Activated CD8-positive, alpha-beta memory T cell treated with anti-CD3 and anti-CD28 coated beads for 1 hour (primary cell): ENCODE data around the gene ZMAT5.
"Not testable (repeated sequence)": the region's sequence is repeated elsewhere in the genome, so short reads cannot be mapped to it uniquely, and the experiment has no call there.

Source experiments
- DNase-seq, 2 donors: peaks; one replicate each; pipeline ENCODE4 v3.0.0-alpha.2; 2020; ENCODE audit warnings: low read depth in 1 of 2; ENCODE audit errors: extremely low read depth in 1 of 2

ZMAT5 gene

GRCh38 chr22:29754658-29755395, 12.0 kb downstream of the ZMAT5 start:
- DNase-seq = not testable (repeated sequence)

DNA sequence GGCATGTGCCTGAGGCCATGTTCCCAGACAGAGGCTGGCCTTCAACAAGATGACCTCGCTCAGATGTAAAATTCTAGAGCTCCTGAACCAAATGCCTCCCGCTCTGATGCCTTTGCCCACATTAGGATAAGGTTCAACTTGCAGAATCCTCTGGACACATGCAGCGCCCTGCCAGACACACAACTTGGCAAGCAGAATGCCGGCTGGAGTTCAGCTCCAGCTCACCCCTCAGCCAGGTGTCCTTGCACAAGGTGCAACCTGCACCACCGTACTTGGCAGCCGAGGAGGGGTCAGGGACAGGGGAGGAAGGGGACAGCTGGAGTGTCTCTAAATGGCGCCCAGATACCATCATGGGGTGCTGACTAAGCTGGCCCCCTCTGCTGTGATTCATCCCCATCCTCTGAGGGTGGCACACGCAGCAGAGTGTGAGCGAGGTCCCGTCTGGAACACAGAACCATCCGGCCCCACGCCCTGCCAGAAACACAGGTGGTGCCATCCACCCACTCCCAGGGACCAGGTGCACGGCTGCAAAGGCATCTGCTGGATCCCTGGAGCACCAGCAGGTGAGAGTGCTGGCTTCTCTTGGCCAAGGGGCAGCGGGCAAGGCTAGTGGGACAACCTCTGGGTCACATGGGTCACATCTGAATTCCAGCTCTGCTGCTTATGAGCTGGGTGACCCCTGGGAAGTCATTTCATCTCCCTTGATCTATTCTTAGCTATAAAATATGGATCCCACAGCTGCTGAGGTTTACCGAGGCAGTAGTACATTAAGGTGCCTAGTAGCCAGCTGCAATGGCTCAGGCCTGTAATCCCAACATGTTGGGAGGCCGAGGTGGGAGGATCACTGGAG, 12.8 kb downstream of the ZMAT5 start:
- no peak for DNase-seq

DNA sequence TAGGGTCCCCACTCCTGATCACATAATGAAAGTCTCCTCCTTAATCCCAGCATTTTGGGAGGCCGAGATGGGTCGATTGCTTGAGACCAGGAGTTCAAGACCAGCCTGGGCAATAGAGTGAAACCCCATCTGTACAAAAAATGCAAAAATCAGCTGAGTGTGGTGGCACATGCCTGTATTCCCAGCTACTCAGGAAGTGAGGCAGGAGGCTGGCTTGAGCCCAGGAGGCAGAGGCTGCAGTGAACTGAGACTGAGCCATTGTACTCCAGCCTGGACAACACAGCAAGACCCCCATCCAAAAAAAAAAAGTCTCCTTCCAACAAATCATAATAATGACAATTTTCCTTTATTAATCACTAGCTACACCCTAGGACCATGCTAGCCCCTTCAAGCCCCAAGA, 15.1 kb downstream of the ZMAT5 start:
- DNase-seq = no peak

DNA sequence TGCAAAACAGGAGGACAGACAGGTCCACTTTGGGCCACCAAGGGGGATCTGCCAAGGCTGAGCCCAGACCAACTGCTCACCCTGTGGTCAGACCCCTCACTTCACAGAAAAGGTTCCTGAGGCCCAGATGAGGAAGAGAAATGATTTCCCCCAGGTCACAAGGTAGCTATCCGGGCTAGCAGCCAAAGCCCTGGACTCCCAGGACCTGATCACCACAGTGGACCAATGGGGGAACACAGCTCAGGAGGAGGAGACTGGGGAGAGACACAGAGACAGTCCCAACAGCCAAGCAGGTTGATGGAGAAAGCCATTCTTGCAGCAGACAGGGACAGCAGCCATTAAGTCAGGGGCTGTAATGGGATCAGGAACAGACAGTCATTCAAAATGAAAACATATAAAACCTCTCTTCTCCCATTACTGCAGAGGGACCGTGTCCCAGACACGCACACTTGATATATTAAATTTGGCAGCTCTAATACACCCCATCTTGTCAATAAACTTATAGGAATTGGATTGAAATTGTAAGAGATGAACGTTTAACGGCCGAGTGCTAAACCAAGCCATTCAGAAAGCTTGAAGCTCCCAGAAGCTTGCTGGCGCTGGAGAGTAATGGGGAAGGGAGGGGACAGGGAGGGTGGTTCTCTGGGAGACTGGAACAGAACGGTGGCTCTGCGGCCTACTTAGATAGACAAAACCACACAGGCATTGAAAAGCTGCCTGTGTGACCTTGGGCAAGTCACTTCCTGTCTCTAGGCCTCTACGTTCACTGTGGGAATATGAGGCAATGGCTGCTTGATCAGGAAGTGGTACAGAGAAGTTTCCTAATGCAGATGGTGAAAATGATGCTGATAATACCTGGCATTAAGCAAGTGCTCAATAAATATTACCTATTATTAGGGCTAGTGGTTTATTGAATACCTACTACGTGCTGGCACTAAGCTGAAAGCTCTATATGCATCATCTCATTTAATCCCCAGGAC, 16.0 kb downstream of the ZMAT5 start:
- no peak for DNase-seq

- DNase-seq = no peak
These were observed 16.8 kb downstream of the ZMAT5 start for GRCh38 chr22:29750029-29750428.

- no peak for DNase-seq
These were observed 18.4 kb downstream of the ZMAT5 start for GRCh38 chr22:29748248-29748893.

- no peak for DNase-seq
These were observed 19.0 kb downstream of the ZMAT5 start for GRCh38 chr22:29747832-29748231.

GRCh38 chr22:29744902-29745301, 21.9 kb downstream of the ZMAT5 start:
- DNase-seq = no peak

- no peak for DNase-seq
These were observed 24.5 kb downstream of the ZMAT5 start for GRCh38 chr22:29742326-29742725.

- no peak for DNase-seq
These were observed 24.9 kb downstream of the ZMAT5 start for GRCh38 chr22:29741926-29742325.

- DNase-seq = no peak
These were observed 26.6 kb downstream of the ZMAT5 start for GRCh38 chr22:29740216-29740615.

DNA sequence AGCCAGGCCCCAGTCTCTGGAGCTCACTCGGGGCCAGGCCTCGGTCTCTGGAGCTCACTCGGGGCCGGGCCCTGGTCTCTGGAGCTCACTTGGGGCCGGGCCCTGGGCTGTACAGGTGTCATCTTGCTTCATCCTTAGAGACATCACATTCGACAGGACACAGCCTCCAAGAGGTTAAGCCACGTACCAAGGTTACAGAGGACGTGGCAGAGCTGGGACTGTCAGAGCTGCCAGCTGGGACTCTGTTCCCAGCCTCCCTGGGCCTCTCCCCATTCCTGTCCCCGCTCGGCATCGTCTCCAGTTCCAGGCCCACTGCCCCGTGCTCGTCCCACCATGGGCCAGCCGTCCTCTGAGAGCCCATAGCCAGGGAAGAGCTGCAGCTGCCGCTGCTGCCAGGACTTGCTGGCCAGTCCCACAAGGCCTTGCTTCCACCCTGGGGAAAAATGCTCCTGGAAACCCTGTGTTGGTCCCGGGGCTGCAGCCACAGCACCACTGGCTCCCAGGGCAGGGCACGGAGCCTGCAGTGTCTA, 27.4 kb downstream of the ZMAT5 start:
- no peak for DNase-seq

DNA sequence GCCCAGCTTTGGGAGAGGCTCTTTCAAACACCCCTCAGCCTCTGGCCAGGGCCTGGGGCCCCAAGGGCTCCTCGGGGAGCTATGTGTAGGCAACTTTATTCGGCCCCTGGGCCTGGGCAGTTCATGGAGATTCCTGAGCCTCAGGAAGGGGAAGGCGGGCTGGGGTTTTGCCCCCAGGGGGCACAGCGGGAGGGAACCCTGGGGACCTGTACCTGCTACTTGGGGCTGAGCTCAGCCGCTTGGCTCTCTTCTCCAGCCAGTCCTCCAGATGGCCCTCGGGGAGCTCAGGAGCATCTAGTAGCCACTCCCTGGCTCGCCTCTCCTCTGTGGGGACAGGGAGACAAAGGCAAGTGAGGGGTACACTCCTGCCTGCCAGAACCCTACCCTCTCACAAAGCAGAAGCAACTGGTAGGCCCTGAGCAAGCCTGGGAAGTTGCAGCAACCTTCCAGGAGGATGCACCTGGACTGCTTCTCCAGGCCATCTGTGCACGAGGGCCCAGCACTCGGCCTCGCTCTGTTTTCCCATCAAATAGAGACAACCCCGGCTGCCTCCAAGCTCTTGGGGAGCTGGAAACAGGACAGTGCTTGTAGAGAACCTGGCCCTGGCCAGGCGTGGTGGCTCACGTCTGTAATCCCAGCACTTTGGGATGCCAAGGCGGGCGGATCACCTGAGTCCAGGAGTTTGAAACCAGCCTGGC, 28.5 kb downstream of the ZMAT5 start:
- DNase-seq = no peak

DNA sequence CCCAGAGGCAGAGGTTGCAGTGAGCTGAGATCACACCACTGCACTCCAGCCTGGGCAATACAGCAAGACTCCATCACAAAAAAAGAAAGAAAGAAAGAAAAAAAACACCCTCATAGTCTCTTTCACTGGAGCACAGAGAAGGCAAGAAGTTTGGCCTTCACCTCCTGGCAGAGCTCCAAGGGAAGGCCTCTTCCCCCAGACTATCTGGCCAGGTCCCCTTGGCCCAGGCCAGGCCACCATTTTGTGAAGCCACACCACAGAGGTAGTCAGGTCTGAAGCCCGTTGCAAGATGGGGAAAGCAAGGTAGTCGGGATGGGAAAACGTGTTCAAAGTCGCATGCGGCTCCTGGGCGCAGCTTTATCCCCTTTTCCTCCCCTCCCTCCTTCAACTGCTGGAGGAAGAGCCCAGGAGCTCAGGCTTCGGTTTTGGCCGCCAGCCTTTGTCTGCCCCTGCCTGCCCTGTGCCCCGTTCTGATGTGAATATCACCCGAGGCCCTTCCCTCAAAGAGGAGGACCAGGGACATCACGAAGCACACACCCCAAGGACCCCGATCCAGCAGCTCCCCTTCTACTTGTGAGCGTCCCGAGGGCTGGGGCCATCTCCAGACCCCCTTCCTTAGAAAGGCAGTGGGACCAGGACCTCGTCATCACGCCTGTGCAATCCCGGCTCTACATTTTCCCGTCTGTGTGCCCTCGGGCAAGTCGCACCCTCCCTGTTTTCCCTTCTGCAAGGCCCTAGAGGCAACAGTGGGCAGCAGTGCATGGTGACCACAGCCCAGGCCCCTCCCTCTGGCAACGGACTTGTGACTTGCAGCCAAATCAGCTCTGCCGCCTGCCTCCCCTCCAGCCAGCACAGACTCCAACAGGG, 29.3 kb downstream of the ZMAT5 start:
- no peak for DNase-seq

- no peak for DNase-seq
These were observed 31.4 kb downstream of the ZMAT5 start for GRCh38 chr22:29735416-29735815.

- DNase-seq = no peak
These were observed 32.0 kb downstream of the ZMAT5 start for GRCh38 chr22:29734838-29735237.

- no peak for DNase-seq
These were observed 32.4 kb downstream of the ZMAT5 start for GRCh38 chr22:29734406-29734805.

- DNase-seq = no peak
These were observed 33.2 kb downstream of the ZMAT5 start for GRCh38 chr22:29733362-29734201.
